SU-DHL-6 (cell line): ENCODE results near the gene PTPRC.

ENCODE experiments used
- H2AFZ ChIP-seq: fragments of 200-600 bp; sonication (generic); 2 replicates; pipeline ENCODE4 v1.6.1; 2014; ENCODE audit warnings: low read depth, mild to moderate bottlenecking, moderate library complexity, mixed read lengths, antibody characterized with exemption, low read length; ENCODE audit not compliant: severe bottlenecking
- H3F3A ChIP-seq: fragments of 200-600 bp; shearing (Covaris generic); 2 replicates; pipeline ENCODE4 v1.6.0; 2016; ENCODE audit warnings: antibody characterized with exemption, mild to moderate bottlenecking; ENCODE audit not compliant: insufficient read depth
- H3K27ac ChIP-seq: fragments of 200-600 bp; sonication (generic); 2 replicates; pipeline ENCODE4 v1.5.1; 2016; ENCODE audit warnings: low read depth, mild to moderate bottlenecking, low read length, moderate library complexity, mixed read lengths
- H3K27me3 ChIP-seq: fragments of 200-600 bp; sonication (generic), shearing (Covaris generic); 2 replicates; pipeline ENCODE4 v1.6.0; 2014; ENCODE audit warnings: mild to moderate bottlenecking, low read length
- H3K36me3 ChIP-seq: fragments of 200-600 bp; sonication (generic); 2 replicates; pipeline ENCODE4 v1.6.1; 2014; ENCODE audit warnings: mild to moderate bottlenecking, low read length, mixed read lengths
- H3K4me2 ChIP-seq: fragments of 300-600, 200-600 bp; shearing (Covaris generic), sonication (generic); 2 replicates; pipeline ENCODE4 v1.6.0; 2014; ENCODE audit warnings: low read length, low read depth, mild to moderate bottlenecking; ENCODE audit not compliant: poor library complexity, severe bottlenecking
- H3K4me3 ChIP-seq: fragments of 200-600 bp; sonication (generic); 2 replicates; pipeline ENCODE4 v1.5.1; 2014; ENCODE audit warnings: antibody characterized with exemption, low read length, mild to moderate bottlenecking, mixed read lengths; ENCODE audit not compliant: insufficient read depth, poor library complexity, severe bottlenecking
- H3K79me2 ChIP-seq: fragments of 200-600 bp; sonication (generic); 2 replicates; pipeline ENCODE4 v1.6.1; 2014; ENCODE audit warnings: mild to moderate bottlenecking, low read length, moderate library complexity; ENCODE audit not compliant: insufficient read depth
- H3K9ac ChIP-seq: fragments of 200-600 bp; sonication (generic); 2 replicates; pipeline ENCODE4 v1.7.0; 2014; ENCODE audit warnings: mild to moderate bottlenecking, low read length
- H3K9me2 ChIP-seq: fragments of 200-600 bp; sonication (generic); replicated peaks from 2 replicates; pipeline ENCODE4 v1.6.1; 2014; ENCODE audit warnings: low read length; ENCODE audit not compliant: insufficient read depth
- H3K9me3 ChIP-seq: fragments of 200-600 bp; sonication (generic); 2 replicates; pipeline ENCODE4 v1.6.1; 2014; ENCODE audit warnings: low read length, mixed read lengths; ENCODE audit not compliant: insufficient read depth
- H4K20me1 ChIP-seq: fragments of 200-600 bp; sonication (generic); 2 replicates; pipeline ENCODE4 v1.6.1; 2014; ENCODE audit warnings: low read depth, mild to moderate bottlenecking, antibody characterized with exemption, low read length, moderate library complexity, mixed read lengths
- CTCF ChIP-seq: fragments of 200-600 bp; sonication (generic); IDR thresholded peaks from one replicate; pipeline ENCODE4 v1.5.1; 2017; ENCODE audit warnings: antibody characterized with exemption, mild to moderate bottlenecking, low read length, moderate library complexity; ENCODE audit not compliant: insufficient read depth, poor library complexity, severe bottlenecking
- EZH2phosphoT487 ChIP-seq: fragments of 200-600 bp; sonication (generic), shearing (Covaris generic); conservative IDR thresholded peaks from 2 replicates; pipeline ENCODE4 v1.6.1; 2018; ENCODE audit warnings: mild to moderate bottlenecking, antibody characterized with exemption, low read length, moderate library complexity, mixed read lengths

Gene PTPRC

GRCh38 chr1:198677871-198678270 is 39.0 kb downstream of the PTPRC start:
- Histone ChIP-seq H3K27me3 (no peaks in the 10 kb centered on the region), H3K79me2 (peaks cover 88% of the 10 kb centered on the region), H3K9me3 (no peaks in the 10 kb centered on the region), H4K20me1 (no peaks in the 10 kb centered on the region), H3K36me3 (0 out of 2 replicates have a peak, but pooled peaks cover 2% of the 10 kb centered on the region), H3K27ac (peak overlapping the region; percentile 99), H3K4me3 (peak overlapping the region; percentile 35), H2AFZ (no peak overlapping the region), H3K4me2 (peak overlapping the region; percentile 95), H3K9me2 (no peaks in the 10 kb centered on the region), H3K9ac (peak overlapping the region; percentile 53), H3F3A (peaks cover 84% of the 10 kb centered on the region)
- TF ChIP-seq CTCF = no peak
- no peak for TF ChIP-seq EZH2phosphoT487

GRCh38 chr1:198678301-198678836 is 39.5 kb downstream of the PTPRC start:
- H3F3A ChIP-seq = peaks cover 89% of the 10 kb centered on the region
- H3K9ac ChIP-seq = peak overlapping the region; percentile 53
- peaks cover 88% of the 10 kb centered on the region for H3K79me2 ChIP-seq

GRCh38 chr1:198678901-198679329 is 40.1 kb downstream of the PTPRC start:
- Histone ChIP-seq H3K36me3 (0 out of 2 replicates have a peak, but pooled peaks cover 2% of the 10 kb centered on the region), H3K9me2 (no peaks in the 10 kb centered on the region), H3K4me2 (peak overlapping the region; percentile 95), H3K4me3 (peak overlapping the region; percentile 36), H3K27me3 (no peaks in the 10 kb centered on the region), H4K20me1 (no peaks in the 10 kb centered on the region), H3K79me2 (peaks cover 88% of the 10 kb centered on the region), H2AFZ (no peak overlapping the region), H3K9me3 (no peaks in the 10 kb centered on the region), H3F3A (peaks cover 90% of the 10 kb centered on the region), H3K9ac (peak overlapping the region; percentile 53), H3K27ac (peak overlapping the region; percentile 99)
- TF ChIP-seq EZH2phosphoT487 (no peak), CTCF (no peak)

More at GRCh38 chr1:198678301-198678836, 39.5 kb downstream of the PTPRC start:
- TF ChIP-seq EZH2phosphoT487 = no peak
- Histone ChIP-seq H4K20me1 (no peaks in the 10 kb centered on the region), H3K9me2 (no peaks in the 10 kb centered on the region), H3K9me3 (no peaks in the 10 kb centered on the region), H2AFZ (no peak overlapping the region), H3K4me2 (peak overlapping the region; percentile 95), H3K27me3 (no peaks in the 10 kb centered on the region), H3K36me3 (0 out of 2 replicates have a peak, but pooled peaks cover 2% of the 10 kb centered on the region), H3K27ac (peak overlapping the region; percentile 99), H3K4me3 (peak overlapping the region; percentile 36)

- Histone ChIP-seq H3K36me3 (no peaks in the 10 kb centered on the region), H3K4me2 (peak overlapping the region; percentile 95), H3K27me3 (no peaks in the 10 kb centered on the region), H2AFZ (no peak overlapping the region), H3K27ac (peak overlapping the region; percentile 99), H3F3A (peaks cover 91% of the 10 kb centered on the region), H3K9me3 (no peaks in the 10 kb centered on the region), H4K20me1 (no peaks in the 10 kb centered on the region), H3K9ac (peak overlapping the region; percentile 53), H3K9me2 (no peaks in the 10 kb centered on the region), H3K4me3 (no peak overlapping the region), H3K79me2 (peaks cover 89% of the 10 kb centered on the region)
- TF ChIP-seq EZH2phosphoT487 = no peak
- TF ChIP-seq CTCF = no peak
Observed at GRCh38 chr1:198679535-198680173, 40.8 kb downstream of the PTPRC start.
